GM12875 (cell line): ENCODE data around the gene ADO.
"Not testable (repeated sequence)": the region's sequence is repeated elsewhere in the genome, so short reads cannot be mapped to it uniquely, and the experiment has no call there.

Experiments used
- H3K4me3 ChIP-seq: one replicate; pipeline ENCODE4 v1.5.1; 2011; ENCODE audit warnings: low read depth, low read length, control low read depth
- TF ChIP-seq, protein P1 (sequence below): IDR thresholded peaks from 2 replicates; pipeline ENCODE4 v1.5.1; 2011; ENCODE audit warnings: low read depth, mild to moderate bottlenecking, control low read depth, inconsistent platforms, low read length, moderate library complexity, borderline replicate concordance; ENCODE audit not compliant: insufficient read depth

Gene ADO

DNA sequence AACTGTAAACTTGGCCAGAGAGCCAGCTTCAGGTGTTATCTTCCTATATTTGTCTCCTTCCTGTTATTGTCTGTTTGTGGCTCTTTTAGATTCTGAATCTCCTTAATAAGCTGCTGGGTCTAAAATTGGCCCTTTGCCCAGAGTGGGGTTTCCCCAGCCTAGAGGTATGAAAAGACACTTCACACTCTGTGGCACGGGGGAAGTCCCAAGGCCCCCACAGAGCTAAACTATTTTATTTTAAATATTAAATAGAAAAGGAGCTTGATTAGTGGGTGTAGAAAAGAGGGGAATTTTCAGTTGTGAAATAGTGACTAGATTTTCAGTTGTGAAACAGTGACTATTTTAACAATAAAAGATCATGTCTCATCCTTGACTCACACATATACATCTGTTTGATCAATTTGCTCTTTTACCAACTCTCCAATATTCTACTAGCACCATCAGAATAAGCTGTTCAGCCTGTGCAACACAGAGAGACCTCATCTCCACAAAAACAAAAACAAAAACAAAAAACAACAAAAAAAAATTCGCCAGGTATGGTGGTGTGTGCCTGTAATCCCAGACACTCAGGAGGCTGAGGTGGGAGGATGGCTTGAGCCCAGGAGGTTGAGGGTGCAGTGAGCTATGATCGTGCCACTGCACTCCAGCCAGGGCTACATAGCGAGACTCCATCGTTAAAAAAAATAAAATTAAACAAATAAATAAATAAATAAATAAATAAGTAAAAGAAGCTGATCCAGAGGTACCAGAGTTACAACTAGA is 24.9 kb upstream of the ADO start:
- TF ChIP-seq, protein P1, sequence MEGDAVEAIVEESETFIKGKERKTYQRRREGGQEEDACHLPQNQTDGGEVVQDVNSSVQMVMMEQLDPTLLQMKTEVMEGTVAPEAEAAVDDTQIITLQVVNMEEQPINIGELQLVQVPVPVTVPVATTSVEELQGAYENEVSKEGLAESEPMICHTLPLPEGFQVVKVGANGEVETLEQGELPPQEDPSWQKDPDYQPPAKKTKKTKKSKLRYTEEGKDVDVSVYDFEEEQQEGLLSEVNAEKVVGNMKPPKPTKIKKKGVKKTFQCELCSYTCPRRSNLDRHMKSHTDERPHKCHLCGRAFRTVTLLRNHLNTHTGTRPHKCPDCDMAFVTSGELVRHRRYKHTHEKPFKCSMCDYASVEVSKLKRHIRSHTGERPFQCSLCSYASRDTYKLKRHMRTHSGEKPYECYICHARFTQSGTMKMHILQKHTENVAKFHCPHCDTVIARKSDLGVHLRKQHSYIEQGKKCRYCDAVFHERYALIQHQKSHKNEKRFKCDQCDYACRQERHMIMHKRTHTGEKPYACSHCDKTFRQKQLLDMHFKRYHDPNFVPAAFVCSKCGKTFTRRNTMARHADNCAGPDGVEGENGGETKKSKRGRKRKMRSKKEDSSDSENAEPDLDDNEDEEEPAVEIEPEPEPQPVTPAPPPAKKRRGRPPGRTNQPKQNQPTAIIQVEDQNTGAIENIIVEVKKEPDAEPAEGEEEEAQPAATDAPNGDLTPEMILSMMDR: no peak
- H3K4me3 ChIP-seq: no peak overlapping the region

DNA sequence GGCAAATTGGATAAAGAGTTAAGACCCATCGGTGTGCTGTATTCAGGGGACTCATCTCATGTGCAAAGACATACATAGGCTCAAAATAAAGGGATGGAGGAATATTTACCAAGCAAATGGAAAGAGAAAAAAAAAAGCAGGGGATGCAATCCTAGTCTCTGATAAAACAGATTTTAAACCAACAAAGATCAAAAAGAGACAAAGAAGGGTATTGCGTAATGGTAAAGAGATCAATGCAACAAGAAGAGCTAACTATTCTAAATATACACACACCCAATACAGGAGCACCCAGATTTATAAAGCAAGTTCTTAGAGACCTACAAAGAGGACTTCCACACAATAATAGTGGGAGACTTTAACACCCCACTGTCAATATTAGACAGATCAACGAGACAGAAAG is 20.0 kb upstream of the ADO start:
- H3K4me3 ChIP-seq: not testable (repeated sequence)

DNA sequence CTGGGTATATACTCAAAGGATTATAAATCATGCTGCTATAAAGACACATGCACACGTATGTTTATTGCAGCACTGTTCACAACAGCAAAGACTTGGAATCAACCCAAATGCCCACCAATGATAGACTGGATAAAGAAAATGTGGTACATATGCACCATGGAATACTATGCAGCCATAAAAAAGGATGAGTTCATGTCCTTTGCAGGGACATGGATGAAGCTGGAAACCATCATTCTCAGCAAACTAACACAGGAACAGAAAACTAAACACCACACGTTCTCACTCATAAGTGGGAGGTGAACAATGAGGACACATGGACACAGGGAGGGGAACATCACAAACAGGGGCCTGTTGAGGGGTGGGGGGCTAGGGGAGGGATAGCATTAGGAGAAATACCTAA is 16.2 kb upstream of the ADO start:
- not testable (repeated sequence) for H3K4me3 ChIP-seq

DNA sequence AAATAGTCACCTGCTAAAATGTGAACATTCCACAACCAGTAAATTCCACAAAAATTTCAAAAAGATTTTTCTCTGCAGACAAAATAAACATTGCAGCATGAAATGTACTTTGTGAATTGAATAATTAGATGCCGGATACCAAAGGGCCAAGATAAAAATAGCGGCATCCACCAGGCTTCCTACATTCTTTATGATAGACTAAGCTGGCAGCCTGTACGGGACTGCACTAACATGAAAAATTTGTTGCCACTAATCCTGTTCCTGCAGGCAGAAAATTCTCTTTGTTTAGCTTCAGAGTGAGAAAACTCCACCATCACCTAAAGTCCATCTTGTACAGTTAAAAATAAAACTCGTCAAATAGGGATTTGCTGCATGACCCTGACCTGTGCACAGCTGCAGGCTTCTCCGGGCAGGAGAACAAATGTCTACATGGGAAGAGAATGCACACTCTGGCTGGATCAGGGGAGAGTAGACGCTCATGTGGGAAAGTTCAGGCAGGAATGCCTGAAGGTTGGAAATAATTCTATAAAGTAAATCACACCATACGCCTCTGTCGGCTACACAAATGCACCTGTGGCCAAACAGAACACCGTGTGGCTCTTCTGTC is 15.6 kb upstream of the ADO start:
- TF ChIP-seq, protein P1: no peak

DNA sequence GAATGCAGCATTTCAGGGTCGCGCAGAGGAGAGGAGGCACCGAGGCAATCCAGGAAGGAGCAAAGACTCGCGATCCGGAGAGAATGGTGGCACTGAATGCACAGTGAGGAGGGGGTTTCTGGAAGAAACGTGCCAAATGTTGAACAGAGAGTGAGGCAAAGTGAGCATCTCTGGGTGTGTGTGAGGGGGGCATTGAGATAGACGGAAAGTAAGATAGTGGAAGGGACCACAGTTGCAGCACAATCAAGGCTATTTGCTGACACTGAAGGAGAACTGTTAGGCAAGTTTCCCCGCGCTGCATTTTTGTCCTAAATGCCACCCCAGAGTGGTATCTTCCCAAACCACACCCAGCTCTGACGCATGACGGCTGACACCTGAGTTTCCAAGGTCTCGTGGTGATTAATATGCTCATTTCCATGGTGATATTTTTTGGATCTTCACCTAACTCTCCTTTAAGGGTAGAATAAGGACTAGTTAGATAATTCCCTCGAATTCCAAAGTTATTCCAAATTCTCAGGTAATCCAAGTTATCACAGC is 14.4 kb upstream of the ADO start:
- TF ChIP-seq, protein P1: no peak
- no peak overlapping the region for H3K4me3 ChIP-seq

More for the DNA sequence above, 15.6 kb upstream of the ADO start:
- no peak overlapping the region for H3K4me3 ChIP-seq

DNA sequence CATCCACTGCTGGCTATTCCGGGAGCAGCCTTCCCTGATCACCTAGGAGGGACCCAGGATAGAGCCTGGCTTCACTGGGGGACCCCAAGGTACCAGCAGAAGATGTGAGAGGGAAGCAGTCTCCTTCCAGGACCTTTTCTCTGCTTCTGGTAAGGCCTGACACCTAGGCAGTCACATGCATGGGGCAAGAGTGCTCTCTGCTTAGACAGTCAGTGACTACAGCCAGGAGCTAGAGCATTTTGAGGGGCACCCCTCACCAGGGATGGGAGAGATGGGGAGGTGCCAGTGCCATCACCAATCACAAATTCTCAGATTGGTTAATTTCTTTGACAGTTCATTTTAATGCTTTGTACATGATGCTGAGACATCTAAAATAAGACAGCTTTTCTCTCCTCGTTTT is 13.9 kb upstream of the ADO start:
- TF ChIP-seq, protein P1: no peak
- H3K4me3 ChIP-seq: no peak overlapping the region

DNA sequence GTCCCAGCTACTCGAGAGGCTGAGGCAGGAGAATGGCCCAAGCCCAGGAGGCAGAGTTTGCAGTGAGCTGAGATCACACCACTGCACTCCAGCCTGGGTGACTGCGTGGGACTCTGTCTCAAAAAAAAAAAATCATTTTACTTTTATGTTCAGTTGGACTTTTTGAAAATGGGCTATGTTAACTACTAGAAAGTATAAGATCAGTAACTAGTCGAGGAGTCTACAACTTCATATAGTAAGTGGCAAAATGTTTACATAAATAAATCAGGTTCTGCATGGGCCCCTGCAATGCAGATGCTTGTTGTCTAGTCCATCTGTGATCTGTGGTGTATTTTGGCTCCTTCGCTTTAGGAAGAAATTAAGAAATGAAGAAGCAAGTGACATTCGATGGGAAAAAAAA is 12.3 kb upstream of the ADO start:
- no peak overlapping the region for H3K4me3 ChIP-seq
- TF ChIP-seq, protein P1: no peak

DNA sequence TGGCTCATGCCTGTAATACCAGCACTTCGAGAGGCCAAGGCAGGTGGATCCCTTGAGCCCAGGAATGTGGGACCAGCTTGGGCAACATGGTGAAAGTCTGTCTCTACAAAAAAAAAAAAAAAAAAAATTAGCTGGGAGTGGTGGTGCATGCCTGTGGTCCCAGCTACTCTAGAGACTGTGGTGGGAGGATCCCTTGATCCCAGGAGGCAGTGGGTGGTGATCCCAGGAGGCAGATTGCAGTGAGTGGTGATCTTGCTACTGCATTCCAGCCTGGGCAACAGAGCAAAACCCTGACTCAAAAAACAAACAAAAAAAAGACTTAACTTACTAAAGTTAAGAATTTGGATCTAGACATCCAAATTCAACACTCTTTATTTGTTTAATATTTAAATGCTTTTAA is 10.2 kb upstream of the ADO start:
- TF ChIP-seq, protein P1: no peak
- H3K4me3 ChIP-seq: no peak overlapping the region
